Colonic mucosa (tissue), 4 donors: ENCODE results near the gene CTIF. TPM values are rescaled to one million over a fixed set of nuclear protein-coding genes. Genes with fewer than 3 reads are reported as not detected.

Source experiments
- DNase-seq: peaks from one replicate; pipeline ENCODE4 v3.0.0-alpha.2; 2020
- H3K27ac ChIP-seq: fragments of 200-600 bp; one replicate; pipeline ENCODE4 v1.8.0; 2021
- H3K27me3 ChIP-seq: fragments of 200-600 bp; one replicate; pipeline ENCODE4 v1.8.0; 2021
- H3K36me3 ChIP-seq: fragments of 200-600 bp; one replicate; pipeline ENCODE4 v1.8.0; 2021
- H3K4me1 ChIP-seq: fragments of 200-600 bp; one replicate; pipeline ENCODE4 v1.8.0; 2021; ENCODE audit warnings: mild to moderate bottlenecking
- H3K4me3 ChIP-seq: fragments of 200-600 bp; one replicate; pipeline ENCODE4 v1.8.0; 2021
- H3K9ac ChIP-seq, 2 donors: one replicate each; pipeline ENCODE4 v1.7.0; 2013; ENCODE audit warnings: control low read depth in 2 of 2, low read depth in 2 of 2, low read length in 2 of 2
- H3K9me3 ChIP-seq: fragments of 200-600 bp; one replicate; pipeline ENCODE4 v1.8.0; 2021
- CTCF ChIP-seq: fragments of 200-600 bp; IDR thresholded peaks from one replicate; pipeline ENCODE4 v1.8.0; 2022; ENCODE audit warnings: antibody characterized with exemption, mild to moderate bottlenecking
- intact Hi-C: fragments of 100-400 bp; cut with DNase I; formaldehyde crosslinking; loops from one replicate; pipeline ENCODE4 v1.14.1; 2022
- total RNA-seq, 2 donors: library from RNA; stranded (reverse); fragmentation: NEBNext Ultra II Directional in 1 of 2; extraction: Animal tissue kit (Norgen Biotek cat#: 25700) in 1 of 2; gene quantifications; one replicate each; pipeline ENCODE4 v1.2.1, GENCODE V29; 2021
- donor health status: healthy.
- donor health status: DM: no; HTN: no; CAD: no.
- donor health status: DM: no; HTN: no; CAD: no.

Gene CTIF
- total RNA-seq, 2 donors from 2014 or later = 13.0 to 16.7 TPM

GRCh38 chr18:48780913-48781162 lies 242.0 kb downstream of the CTIF start:
- peak overlapping the region in 1 of 2 donors; percentile 16 for H3K9ac ChIP-seq
- H3K4me1 ChIP-seq = peaks cover 6% of the 10 kb centered on the region
- H3K27me3 ChIP-seq = no peaks in the 10 kb centered on the region
- no peak for DNase-seq
- H3K4me3 ChIP-seq = no peak overlapping the region
- intact Hi-C loops = no loop called here
- no peak for TF ChIP-seq CTCF
- no peaks in the 10 kb centered on the region for H3K36me3 ChIP-seq
- H3K27ac ChIP-seq = peak overlapping the region; percentile 36
- H3K9me3 ChIP-seq = no peaks in the 10 kb centered on the region

GRCh38 chr18:48781163-48781987 lies 242.5 kb downstream of the CTIF start:
- TF ChIP-seq CTCF = no peak
- Histone ChIP-seq H3K9ac (peak overlapping the region in 1 of 2 donors; percentile 16), H3K27me3 (no peaks in the 10 kb centered on the region), H3K9me3 (no peaks in the 10 kb centered on the region), H3K4me1 (peaks cover 6% of the 10 kb centered on the region), H3K36me3 (no peaks in the 10 kb centered on the region), H3K4me3 (no peak overlapping the region), H3K27ac (peak overlapping the region; percentile 36)
- peak; percentile 69 for DNase-seq
- intact Hi-C loops = no loop called here

- DNase-seq = no peak
- intact Hi-C loops = no loop called here
Measured at GRCh38 chr18:48781988-48782363, 243.1 kb downstream of the CTIF start.

GRCh38 chr18:48782381-48782861 lies 243.6 kb downstream of the CTIF start:
- Histone ChIP-seq H3K27ac (peak overlapping the region; percentile 36), H3K4me3 (no peak overlapping the region), H3K36me3 (no peaks in the 10 kb centered on the region), H3K9ac (no peak overlapping the region), H3K9me3 (no peaks in the 10 kb centered on the region), H3K4me1 (peaks cover 6% of the 10 kb centered on the region), H3K27me3 (no peaks in the 10 kb centered on the region)
- no peak for DNase-seq
- intact Hi-C loops = no loop called here
- TF ChIP-seq CTCF = no peak

More at GRCh38 chr18:48781988-48782363, 243.1 kb downstream of the CTIF start:
- no peaks in the 10 kb centered on the region for H3K36me3 ChIP-seq
- H3K9me3 ChIP-seq = no peaks in the 10 kb centered on the region
- peak overlapping the region in 1 of 2 donors; percentile 16 for H3K9ac ChIP-seq
- H3K4me3 ChIP-seq = no peak overlapping the region
- peak overlapping the region; percentile 36 for H3K27ac ChIP-seq
- TF ChIP-seq CTCF = no peak
- peaks cover 6% of the 10 kb centered on the region for H3K4me1 ChIP-seq
- no peaks in the 10 kb centered on the region for H3K27me3 ChIP-seq

GRCh38 chr18:48783616-48784520 lies 245.0 kb downstream of the CTIF start:
- Histone ChIP-seq H3K4me1 (peaks cover 6% of the 10 kb centered on the region), H3K9me3 (no peaks in the 10 kb centered on the region), H3K36me3 (no peaks in the 10 kb centered on the region), H3K9ac (no peak overlapping the region), H3K27ac (no peak overlapping the region), H3K27me3 (no peaks in the 10 kb centered on the region), H3K4me3 (no peak overlapping the region)
- DNase-seq = no peak
- intact Hi-C loops = no loop called here
- no peak for TF ChIP-seq CTCF
